PC-3 (cell line): ENCODE results near the gene KLF1. TPM values are rescaled to one million over a fixed set of nuclear protein-coding genes. Genes with fewer than 3 reads are reported as not detected.

Source experiments
- ATAC-seq: fragments of 200-7000 bp; cut with Tn5 transposase; 2 replicates; pipeline ENCODE4 v1.9.1; 2020; ENCODE audit warnings: mild to moderate bottlenecking, moderate library complexity
- BruUV-seq: library from RNA; stranded (reverse); fragments of 400-500 nt; replicated peaks from 2 replicates; lab custom pipeline; 2021; lab: Mats Ljungman, UMichigan
- CTCF ChIA-PET: fragments of 300-600 bp; sonication (Branson Sonifier 250); formaldehyde crosslinking; loops from one replicate; lab custom pipeline; 2022; ENCODE audit warnings: antibody characterized with exemption; lab: Charles Lee
- POLR2A ChIA-PET: fragments of 300-600 bp; sonication (Branson Sonifier 250); formaldehyde crosslinking; loops from one replicate; lab custom pipeline; 2022; ENCODE audit warnings: antibody characterized with exemption; ENCODE audit not compliant: unreplicated experiment; lab: Charles Lee
- DNase-seq: peaks from one replicate; pipeline ENCODE4 v3.0.0-alpha.2; 2015
- H2AFZ ChIP-seq: fragments of 300-600 bp; sonication (generic); 2 replicates; pipeline ENCODE4 v1.6.0; 2016; ENCODE audit warnings: antibody characterized with exemption, low read length
- H3F3A ChIP-seq: fragments of 300-600 bp; sonication (generic); one replicate; pipeline ENCODE4 v1.6.0; 2017; ENCODE audit warnings: antibody characterized with exemption, low read length, control low read depth, mild to moderate bottlenecking; ENCODE audit not compliant: unreplicated experiment
- H3K27ac ChIP-seq: fragments of 300-600 bp; sonication (generic); 2 replicates; pipeline ENCODE4 v1.5.1; 2016; ENCODE audit warnings: mild to moderate bottlenecking, low read length
- H3K27me3 ChIP-seq: fragments of 300-600 bp; sonication (generic); 2 replicates; pipeline ENCODE4 v1.6.1; 2016; ENCODE audit warnings: low read length, mixed read lengths
- H3K36me3 ChIP-seq: fragments of 300-600 bp; sonication (generic); 2 replicates; pipeline ENCODE4 v1.6.1; 2016; ENCODE audit warnings: low read depth, mixed run types, low read length, mixed read lengths
- H3K4me1 ChIP-seq: fragments of 300-600 bp; sonication (generic); 2 replicates; pipeline ENCODE4 v1.5.1; 2016; ENCODE audit warnings: low read length; ENCODE audit not compliant: insufficient read depth
- H3K4me2 ChIP-seq: fragments of 300-600 bp; sonication (generic); 2 replicates; pipeline ENCODE4 v1.6.0; 2016; ENCODE audit warnings: low read length
- H3K4me3 ChIP-seq: fragments of 300-600 bp; sonication (generic); 2 replicates; pipeline ENCODE4 v1.5.1; 2016; ENCODE audit warnings: mild to moderate bottlenecking, low read length, mixed read lengths
- H3K79me2 ChIP-seq: fragments of 300-600 bp; sonication (generic); 2 replicates; pipeline ENCODE4 v1.6.1; 2017; ENCODE audit warnings: low read length, mixed read lengths
- H3K9ac ChIP-seq: fragments of 300-600 bp; sonication (generic); 2 replicates; pipeline ENCODE4 v1.6.0; 2016; ENCODE audit warnings: mild to moderate bottlenecking, low read length
- H3K9me2 ChIP-seq: fragments of 300-600 bp; sonication (generic); replicated peaks from 2 replicates; pipeline ENCODE4 v1.6.1; 2016; ENCODE audit warnings: mixed run types, low read length, mixed read lengths
- H3K9me3 ChIP-seq: fragments of 300-600 bp; sonication (generic); 2 replicates; pipeline ENCODE4 v1.6.1; 2016; ENCODE audit warnings: low read length, mixed read lengths
- H4K20me1 ChIP-seq: fragments of 300-600 bp; sonication (generic); 2 replicates; pipeline ENCODE4 v1.6.1; 2016; ENCODE audit warnings: low read length, mixed read lengths
- CTCF ChIP-seq: fragments of 300-600 bp; sonication (generic); conservative IDR thresholded peaks from 2 replicates; pipeline ENCODE4 v1.5.1; 2017; ENCODE audit warnings: antibody characterized with exemption, low read depth, mild to moderate bottlenecking, low read length
- EZH2 ChIP-seq: fragments of 300-600 bp; sonication (generic); IDR thresholded peaks from one replicate; pipeline ENCODE4 v1.6.1; 2017; ENCODE audit warnings: antibody characterized with exemption, mild to moderate bottlenecking, low read length; ENCODE audit not compliant: unreplicated experiment
- EZH2phosphoT487 ChIP-seq: fragments of 300-600 bp; sonication (generic); IDR thresholded peaks from 2 replicates; pipeline ENCODE4 v1.6.1; 2018; ENCODE audit warnings: mild to moderate bottlenecking, antibody characterized with exemption, low read length, borderline replicate concordance
- intact Hi-C: fragments of 100-400 bp; cut with micrococcal nuclease; formaldehyde crosslinking; loops from 2 replicates; pipeline ENCODE4 v1.9.0; 2023
- total RNA-seq: library from RNA; depleted of rRNA; stranded (reverse); fragments of >200 nt; gene quantifications from 2 replicates; pipeline ENCODE4 v1.2.3, GENCODE V29; 2014

Gene KLF1
- total RNA-seq, 1 experiment from 2014 or later = not detected

DNA sequence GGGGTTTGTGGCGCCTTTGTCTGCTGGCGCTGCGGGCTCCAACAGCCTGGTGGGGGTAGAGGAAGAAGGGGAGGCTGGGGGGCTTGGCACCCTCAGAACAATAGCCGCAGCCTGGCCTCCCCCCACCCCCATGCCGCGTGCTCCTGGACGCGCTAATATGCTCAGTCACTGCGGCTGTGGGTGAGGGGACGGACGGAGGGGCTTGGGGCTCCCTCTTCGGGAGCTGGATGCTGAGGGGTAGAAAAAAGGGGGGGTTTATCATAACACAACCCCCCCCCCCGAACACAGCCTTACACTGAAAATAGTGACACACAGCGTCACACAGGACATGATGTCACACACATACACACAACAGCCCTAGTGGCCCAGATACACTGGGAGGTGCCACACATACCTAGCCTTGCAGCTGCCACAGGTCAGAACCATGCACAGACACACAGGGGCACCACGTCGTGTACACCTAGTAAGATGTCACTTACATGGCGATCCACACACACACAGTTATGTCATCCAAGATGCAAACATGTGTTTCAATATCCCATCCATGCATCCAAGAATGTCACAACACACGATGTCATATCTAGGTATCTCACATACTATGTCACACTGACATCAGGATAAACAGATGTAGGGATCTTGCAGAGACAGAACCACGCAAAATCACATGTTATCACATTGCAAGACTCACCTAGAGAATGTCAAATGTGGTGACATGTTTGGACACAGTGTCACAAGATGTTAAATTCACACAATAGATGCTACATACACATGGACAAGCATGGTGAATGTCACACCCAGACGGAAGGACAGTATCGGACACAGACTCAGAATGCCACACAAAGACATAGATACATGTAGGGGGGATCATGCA, 47.9 kb downstream of the KLF1 start:
- Histone ChIP-seq H3K27ac (no peak overlapping the region), H3K4me3 (peak overlapping the region; percentile 96), H3K79me2 (peaks cover 4% of the 10 kb centered on the region), H3K4me2 (peak overlapping the region; percentile 94), H3K4me1 (peaks cover 22% of the 10 kb centered on the region), H3K9me3 (no peaks in the 10 kb centered on the region), H3K27me3 (peaks cover 10% of the 10 kb centered on the region), H3F3A (peaks cover 13% of the 10 kb centered on the region), H3K9ac (peak overlapping the region; percentile 65), H4K20me1 (0 out of 2 replicates have a peak, but pooled peaks cover 4% of the 10 kb centered on the region), H3K36me3 (no peaks in the 10 kb centered on the region), H2AFZ (peak overlapping the region; percentile 93), H3K9me2 (no peaks in the 10 kb centered on the region)
- intact Hi-C loops = loop anchor here (5.0 kb wide), 1 partner anchor 37 kb away; the partner anchor contains the start of genes PRDX2 and THSD8
- POLR2A ChIA-PET = no interaction called here
- ATAC-seq (peak; percentile 27), DNase-seq (peak; percentile 47)
- TF ChIP-seq EZH2phosphoT487 = no peak
- no peak for TF ChIP-seq CTCF
- no peak for TF ChIP-seq EZH2
- BruUV-seq = TSS peak; percentile 56
- CTCF ChIA-PET = interaction anchor here (0.6 kb wide), 2 partner anchors 33 to 72 kb away, joined by 3 to 5 read pairs; no protein-coding TSS in a partner anchor

- H3K27me3 ChIP-seq = peaks cover 11% of the 10 kb centered on the region
- H3K4me1 ChIP-seq = peaks cover 17% of the 10 kb centered on the region
- no peak for TF ChIP-seq EZH2
- no peak for TF ChIP-seq EZH2phosphoT487
- peak; percentile 56 for TF ChIP-seq CTCF
- peak within 1 kb of the TSS; percentile 93 for H2AFZ ChIP-seq
- BruUV-seq = no TSS peak
- no peaks in the 10 kb centered on the region for H3K36me3 ChIP-seq
- H3K27ac ChIP-seq = no peak within 1 kb of the TSS
- H3K9me2 ChIP-seq = no peaks in the 10 kb centered on the region
- H3F3A ChIP-seq = peaks cover 13% of the 10 kb centered on the region
- peaks cover 4% of the 10 kb centered on the region for H3K79me2 ChIP-seq
- H3K9ac ChIP-seq = peak within 1 kb of the TSS; percentile 65
- no peaks in the 10 kb centered on the region for H3K9me3 ChIP-seq
- CTCF ChIA-PET = interaction anchor here (0.6 kb wide), 2 partner anchors 34 to 71 kb away, joined by 3 to 5 read pairs; no protein-coding TSS in a partner anchor
- POLR2A ChIA-PET = no interaction called here
- H4K20me1 ChIP-seq = 0 out of 2 replicates have a peak, but pooled peaks cover 4% of the 10 kb centered on the region
- H3K4me3 ChIP-seq = peak within 1 kb of the TSS; percentile 96
- peak; percentile 80 for DNase-seq
- intact Hi-C loops = loop anchor here (5.0 kb wide), 1 partner anchor 36 kb away; the partner anchor contains the start of genes PRDX2 and THSD8
- H3K4me2 ChIP-seq = peak within 1 kb of the TSS; percentile 94
- peak; percentile 75 for ATAC-seq
Observed at GRCh38 chr19:12838182-12838885, 48.7 kb downstream of the KLF1 start, which contains the start of gene MAST1. TSS of gene MAST1 (plus strand) at chr19:12838515. CDS start at chr19:12838573, 58 bp downstream.
